HEK293 (cell line): Measurements from ENCODE around the gene COL11A2.

Experiments
- CTCF ChIA-PET: fragments of 350-600 bp; formaldehyde crosslinking; extraction: SDS; loops from one replicate; lab custom pipeline; 2021; ENCODE audit warnings: antibody characterized with exemption; lab: Yijun Ruan, JAX
- POLR2A ChIA-PET: fragments of 300-600 bp; formaldehyde crosslinking; extraction: SDS; loops from one replicate; lab custom pipeline; 2020; ENCODE audit warnings: antibody characterized with exemption, inconsistent platforms; lab: Yijun Ruan, JAX
- H3K27ac ChIP-seq: fragments of 200-500 bp; sonication (Bioruptor generic); 2 replicates; pipeline ENCODE4 v1.5.1; 2014; ENCODE audit warnings: low read depth, low read length, control low read depth, inconsistent platforms; ENCODE audit errors: extremely low read depth
- H3K36me3 ChIP-seq, 2 experiments: fragments of 200-500 bp in 1 of 2; sonication (Bioruptor generic) in 1 of 2; 1 replicate in 1 of 2; 2 replicates in 1 of 2; pipeline ENCODE4 v1.5.1; 2014 to 2017; ENCODE audit warnings: inconsistent platforms in 2 of 2, low read length in 2 of 2; ENCODE audit not compliant: control insufficient read depth in 2 of 2, insufficient read depth in 1 of 2
- H3K4me1 ChIP-seq: fragments of 200-500 bp; sonication (Bioruptor generic); 2 replicates; pipeline ENCODE4 v1.5.1; 2014; ENCODE audit warnings: mild to moderate bottlenecking, low read length, inconsistent platforms; ENCODE audit not compliant: control insufficient read depth, insufficient read depth
- H3K4me3 ChIP-seq: 2 replicates; pipeline ENCODE4 v1.5.1; 2011; ENCODE audit warnings: low read depth, mild to moderate bottlenecking, control low read depth, low read length, moderate library complexity
- H3K9me3 ChIP-seq: fragments of 200-500 bp; sonication (Bioruptor generic); 2 replicates; pipeline ENCODE4 v1.5.1; 2014; ENCODE audit warnings: low read depth, low read length, inconsistent platforms; ENCODE audit not compliant: control insufficient read depth, insufficient read depth
- EGR2 ChIP-seq: fragments of 450-650 bp; formaldehyde crosslinking; IDR thresholded peaks from 2 replicates; pipeline ENCODE4 v1.5.1; 2016; ENCODE audit warnings: low read depth, missing biosample characterization, missing genetic modification characterization
- FEZF1 ChIP-seq: fragments of 450-650 bp; formaldehyde crosslinking; IDR thresholded peaks from 2 replicates; pipeline ENCODE4 v1.5.1; 2016; ENCODE audit warnings: missing biosample characterization, missing genetic modification characterization
- HIC1 ChIP-seq: fragments of 450-650 bp; formaldehyde crosslinking; IDR thresholded peaks from 2 replicates; pipeline ENCODE4 v1.5.1; 2016; ENCODE audit warnings: missing biosample characterization, missing genetic modification characterization
- HOXA7 ChIP-seq: sonication (generic); formaldehyde crosslinking; IDR thresholded peaks from 2 replicates; pipeline ENCODE4 v1.8.1; 2022; ENCODE audit warnings: missing genetic modification reagents, borderline replicate concordance
- KLF10 ChIP-seq: fragments of 450-650 bp; IDR thresholded peaks from 2 replicates; pipeline ENCODE4 v1.5.1; 2018; ENCODE audit warnings: missing biosample characterization, mild to moderate bottlenecking, missing genetic modification characterization
- KLF17 ChIP-seq: fragments of 450-650 bp; formaldehyde crosslinking; IDR thresholded peaks from 2 replicates; pipeline ENCODE4 v1.5.1; 2016; ENCODE audit warnings: missing biosample characterization, missing genetic modification characterization
- MEIS1 ChIP-seq: sonication (generic); formaldehyde crosslinking; IDR thresholded peaks from 2 replicates; pipeline ENCODE4 v1.8.1; 2022; ENCODE audit warnings: missing genetic modification reagents, mild to moderate bottlenecking, borderline replicate concordance
- PBX3 ChIP-seq: sonication (generic); formaldehyde crosslinking; IDR thresholded peaks from 2 replicates; pipeline ENCODE4 v1.8.1; 2022; ENCODE audit warnings: mild to moderate bottlenecking, moderate library complexity, missing genetic modification reagents
- SP2 ChIP-seq: fragments of 450-650 bp; formaldehyde crosslinking; IDR thresholded peaks from 2 replicates; pipeline ENCODE4 v1.5.1; 2016; ENCODE audit warnings: missing biosample characterization, missing genetic modification characterization
- SP3 ChIP-seq: fragments of 450-650 bp; formaldehyde crosslinking; IDR thresholded peaks from 2 replicates; pipeline ENCODE4 v1.5.1; 2016; ENCODE audit warnings: missing biosample characterization, missing genetic modification characterization
- WT1 ChIP-seq: fragments of 450-650 bp; formaldehyde crosslinking; IDR thresholded peaks from 2 replicates; pipeline ENCODE4 v1.5.1; 2016; ENCODE audit warnings: missing biosample characterization, missing genetic modification characterization
- ZNF114 ChIP-seq: fragments of 450-650 bp; formaldehyde crosslinking; IDR thresholded peaks from 2 replicates; pipeline ENCODE4 v1.5.0; 2017; ENCODE audit warnings: missing biosample characterization, missing genetic modification characterization
- ZNF138 ChIP-seq: fragments of 450-650 bp; formaldehyde crosslinking; IDR thresholded peaks from 2 replicates; pipeline ENCODE4 v1.5.1; 2016; ENCODE audit warnings: missing biosample characterization, missing genetic modification characterization, borderline replicate concordance
- ZNF140 ChIP-seq: fragments of 450-650 bp; formaldehyde crosslinking; IDR thresholded peaks from 2 replicates; pipeline ENCODE4 v1.5.1; 2016; ENCODE audit warnings: missing biosample characterization, missing genetic modification characterization
- ZNF155 ChIP-seq: fragments of 450-650 bp; formaldehyde crosslinking; IDR thresholded peaks from 2 replicates; pipeline ENCODE4 v1.5.1; 2016; ENCODE audit warnings: missing biosample characterization, missing genetic modification characterization
- ZNF211 ChIP-seq: fragments of 450-650 bp; formaldehyde crosslinking; IDR thresholded peaks from 2 replicates; pipeline ENCODE4 v1.5.1; 2016; ENCODE audit warnings: low read depth, missing biosample characterization, missing genetic modification characterization
- ZNF214 ChIP-seq: fragments of 450-650 bp; formaldehyde crosslinking; IDR thresholded peaks from 2 replicates; pipeline ENCODE4 v1.5.1; 2017; ENCODE audit warnings: missing biosample characterization, mild to moderate bottlenecking, missing genetic modification characterization, borderline replicate concordance
- ZNF221 ChIP-seq: fragments of 450-650 bp; formaldehyde crosslinking; IDR thresholded peaks from 2 replicates; pipeline ENCODE4 v1.5.1; 2017; ENCODE audit warnings: missing biosample characterization, missing genetic modification characterization, borderline replicate concordance
- ZNF23 ChIP-seq: fragments of 450-650 bp; formaldehyde crosslinking; IDR thresholded peaks from 2 replicates; pipeline ENCODE4 v1.5.1; 2016; ENCODE audit warnings: missing biosample characterization, missing genetic modification characterization, borderline replicate concordance
- ZNF350 ChIP-seq: fragments of 450-650 bp; formaldehyde crosslinking; IDR thresholded peaks from 2 replicates; pipeline ENCODE4 v1.5.0; 2017; ENCODE audit warnings: missing biosample characterization, mild to moderate bottlenecking, missing genetic modification characterization
- ZNF404 ChIP-seq: fragments of 450-650 bp; formaldehyde crosslinking; IDR thresholded peaks from 2 replicates; pipeline ENCODE4 v1.5.1; 2017; ENCODE audit warnings: missing biosample characterization, missing genetic modification characterization
- ZNF513 ChIP-seq: fragments of 450-650 bp; IDR thresholded peaks from 2 replicates; pipeline ENCODE4 v1.5.1; 2018; ENCODE audit warnings: missing biosample characterization, missing genetic modification characterization
- ZNF561 ChIP-seq: fragments of 450-650 bp; IDR thresholded peaks from 2 replicates; pipeline ENCODE4 v1.5.1; 2018; ENCODE audit warnings: missing biosample characterization, missing genetic modification characterization, borderline replicate concordance
- ZNF621 ChIP-seq: fragments of 450-650 bp; formaldehyde crosslinking; IDR thresholded peaks from 2 replicates; pipeline ENCODE4 v1.5.1; 2017; ENCODE audit warnings: missing biosample characterization, missing genetic modification characterization
- ZNF645 ChIP-seq: fragments of 450-650 bp; formaldehyde crosslinking; IDR thresholded peaks from 2 replicates; pipeline ENCODE4; 2016; ENCODE audit warnings: missing biosample characterization, missing genetic modification characterization
- ZNF776 ChIP-seq: fragments of 450-650 bp; formaldehyde crosslinking; IDR thresholded peaks from 2 replicates; pipeline ENCODE4 v1.5.0; 2017; ENCODE audit warnings: missing biosample characterization, missing genetic modification characterization, borderline replicate concordance
- ZNF791 ChIP-seq: fragments of 450-650 bp; formaldehyde crosslinking; IDR thresholded peaks from 2 replicates; pipeline ENCODE4 v1.5.1; 2016; ENCODE audit warnings: missing biosample characterization, missing genetic modification characterization
- ZNF837 ChIP-seq: fragments of 450-650 bp; formaldehyde crosslinking; IDR thresholded peaks from 2 replicates; pipeline ENCODE4 v1.5.1; 2016; ENCODE audit warnings: missing biosample characterization, missing genetic modification characterization
- ZSCAN18 ChIP-seq: fragments of 450-650 bp; formaldehyde crosslinking; IDR thresholded peaks from 2 replicates; pipeline ENCODE4 v1.5.1; 2016; ENCODE audit warnings: missing biosample characterization, missing genetic modification characterization

The COL11A2 gene

GRCh38 chr6:33192105-33192646 lies at the start of gene COL11A2:
COL11A2 (minus strand) TSS chr6:33192467; CDS start chr6:33192240, 227 bp downstream.
- TF ChIP-seq ZNF211 (no peak), HOXA7 (CRISPR knock-in tag) (no peak), MEIS1 (CRISPR knock-in tag) (no peak), ZNF140 (tag by site-specific recombination) (no peak), ZNF221 (no peak), ZNF404 (no peak), SP2 (tag by site-specific recombination) (no peak), ZNF837 (tag by site-specific recombination) (no peak), ZNF791 (no peak), ZNF114 (no peak), PBX3 (no peak), ZNF645 (tag by site-specific recombination) (no peak), ZNF621 (tag by site-specific recombination) (no peak), ZNF138 (tag by site-specific recombination) (no peak), ZNF561 (no peak), EGR2 (no peak), ZNF513 (tag by site-specific recombination) (no peak), ZNF350 (no peak), SP3 (tag by site-specific recombination) (no peak)
- H3K4me1 ChIP-seq, result peaks cover 3% of the 10 kb centered on the region; the same call in 1 of the 2 replicates
- H3K4me3 ChIP-seq, result peak within 1 kb of the TSS; percentile 5
- H3K36me3 ChIP-seq, result peaks cover 16 to 36% of the 10 kb centered on the region in 2 experiments; a peak in 2 of 3 replicates
- H3K9me3 ChIP-seq, result no peaks in the 10 kb centered on the region
- POLR2A ChIA-PET, result no interaction called here
- H3K27ac ChIP-seq, result 0 out of 2 replicates have a peak within 1 kb of the TSS, but pooled peaks have one; percentile 22
- CTCF ChIA-PET, result interaction anchor here (0.5 to 1.0 kb wide), 2 partner anchors 18 to 128 kb away, joined by 3 read pairs; no protein-coding TSS in a partner anchor

- Histone ChIP-seq H3K4me1 (no peaks in the 10 kb centered on the region), H3K27ac (no peak overlapping the region), H3K36me3 (no peaks in the 10 kb centered on the region)
- CTCF ChIA-PET, result no interaction called here
- TF ChIP-seq ZNF776 (tag by site-specific recombination) (no peak), KLF10 (tag by site-specific recombination) (no peak), ZNF23 (tag by site-specific recombination) (no peak), ZNF214 (tag by site-specific recombination) (no peak), HIC1 (no peak), ZNF155 (tag by site-specific recombination) (no peak), FEZF1 (tag by site-specific recombination) (no peak), KLF17 (tag by site-specific recombination) (no peak), ZSCAN18 (tag by site-specific recombination) (no peak), WT1 (tag by site-specific recombination) (no peak)
- TF ChIP-seq, all 188 proteins: peak for 0
- H3K4me3 ChIP-seq, result no peak overlapping the region
- POLR2A ChIA-PET, result no interaction called here
- H3K9me3 ChIP-seq, result no peaks in the 10 kb centered on the region
Observed at GRCh38 chr6:33241968-33242367, 49.7 kb upstream of the COL11A2 start.
